GM18861 (cell line): ENCODE data around the gene CISD3.

ENCODE experiments used
- ATAC-seq: cut with Tn5 transposase; IDR thresholded peaks from one replicate; pipeline ENCODE4 v1.9.1; 2021; ENCODE audit not compliant: unreplicated experiment

The CISD3 gene

DNA sequence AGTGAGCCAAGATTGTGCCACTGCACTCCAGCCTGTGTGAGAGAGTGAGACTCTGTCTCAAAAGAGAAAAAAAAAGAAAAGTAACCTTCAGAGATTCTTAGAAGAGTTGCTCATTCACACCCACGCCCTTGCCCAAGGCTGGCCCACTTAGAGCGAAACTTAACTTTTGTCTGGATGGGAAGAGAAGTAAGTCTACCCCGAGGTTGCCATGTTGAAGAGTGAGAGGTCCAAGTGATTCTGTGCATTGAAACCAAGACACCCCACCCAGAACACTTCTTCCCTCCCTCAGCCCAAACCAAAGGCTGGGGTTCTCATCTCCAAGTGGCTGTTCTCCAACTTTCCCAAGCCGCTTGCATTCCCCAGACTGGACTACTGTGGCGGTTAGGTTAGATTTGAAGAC lies 2.4 kb upstream of the CISD3 start:
- no peak for ATAC-seq

DNA sequence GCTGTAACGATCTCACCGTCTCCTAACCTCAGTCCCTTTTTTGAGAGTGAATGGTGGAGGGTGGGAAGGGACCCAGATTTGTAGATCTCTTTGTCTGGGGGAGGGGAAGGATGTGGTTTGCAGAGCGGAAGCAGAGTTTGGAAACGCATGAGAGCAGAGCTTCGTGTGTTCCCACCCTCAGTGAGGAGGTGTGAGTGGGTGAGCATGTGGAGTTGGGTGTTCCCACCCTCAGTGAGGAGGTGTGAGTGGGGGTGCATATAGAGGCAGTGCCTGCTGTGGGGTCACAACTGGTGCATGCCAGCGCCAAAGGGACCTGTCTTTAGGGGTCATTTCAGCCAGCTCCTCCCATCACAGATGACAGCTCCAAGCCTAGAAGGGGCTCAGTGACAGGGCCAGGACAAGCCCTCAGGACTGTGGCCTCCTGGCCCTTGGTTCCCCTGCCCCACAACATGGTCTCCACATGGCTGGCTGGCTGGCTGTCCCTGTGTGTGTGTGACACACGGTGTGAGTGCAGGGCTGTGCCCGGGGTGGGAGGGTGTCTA lies 1.8 kb upstream of the CISD3 start:
- no peak for ATAC-seq

DNA sequence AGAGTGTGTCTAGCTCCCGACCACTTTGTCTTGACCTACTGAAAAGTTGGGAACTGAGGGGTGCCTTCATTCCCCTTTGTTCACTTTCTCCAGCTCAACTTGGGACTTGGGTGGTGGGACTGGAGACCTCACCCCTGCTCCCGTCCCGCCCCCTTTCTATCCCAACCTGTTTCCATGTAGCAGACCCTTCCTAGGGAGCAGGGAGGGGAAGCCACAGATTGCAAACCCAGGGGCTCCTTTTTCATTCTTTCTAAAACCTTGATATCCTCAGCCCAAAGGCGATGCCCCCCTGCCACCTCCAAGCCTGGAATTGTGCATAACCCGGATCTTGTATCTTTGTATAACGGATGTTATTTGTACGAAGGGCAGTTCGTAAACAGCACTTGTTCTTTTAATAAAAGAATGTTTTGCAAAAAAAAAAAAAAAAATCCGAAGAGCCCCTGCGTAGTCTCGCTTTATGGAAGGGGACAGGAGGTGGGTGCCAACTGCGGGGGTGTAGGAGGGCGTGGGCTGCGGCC lies 714 bp upstream of the CISD3 start:
- ATAC-seq: no peak

DNA sequence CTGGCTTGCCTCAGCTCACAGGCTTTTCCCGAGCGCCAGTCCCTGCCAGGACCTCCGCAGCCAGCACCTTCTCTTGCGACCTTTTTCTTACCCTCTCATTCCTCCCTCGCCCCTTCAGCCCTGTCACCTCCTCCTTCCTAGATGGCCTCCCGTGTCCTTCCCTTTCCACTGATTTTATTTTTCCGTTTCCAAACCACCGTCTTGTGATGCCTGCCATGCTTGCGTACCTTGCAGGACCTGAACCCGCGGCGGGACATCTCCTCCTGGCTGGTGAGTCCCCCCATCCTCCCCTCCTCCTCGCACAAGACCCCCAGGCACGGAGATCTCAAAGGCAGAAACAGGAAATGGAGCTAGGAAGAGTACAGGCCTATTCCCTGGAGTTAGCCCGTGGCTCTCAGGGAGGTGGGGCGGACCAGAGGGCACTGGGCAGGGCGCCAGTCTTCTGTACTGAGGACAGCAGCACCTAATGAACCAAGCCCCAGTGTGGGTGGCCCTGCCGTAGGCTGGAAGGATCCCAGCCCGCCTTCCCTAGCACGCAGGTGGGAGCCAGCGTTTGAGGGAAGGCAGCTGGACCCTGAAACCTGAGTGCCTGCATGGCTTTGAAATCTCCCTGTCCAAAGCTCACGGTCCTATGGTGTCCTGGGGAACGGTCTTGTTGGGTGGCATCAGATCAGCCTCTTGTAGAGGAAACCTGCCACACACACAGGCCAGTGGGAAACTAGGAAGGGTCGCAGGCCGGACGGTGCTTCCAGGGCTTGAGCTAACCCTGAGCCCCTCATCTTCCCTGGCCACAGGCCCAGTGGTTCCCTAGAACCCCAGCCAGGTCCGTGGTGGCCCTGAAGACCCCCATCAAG lies 612 bp downstream of the CISD3 start:
- no peak for ATAC-seq

DNA sequence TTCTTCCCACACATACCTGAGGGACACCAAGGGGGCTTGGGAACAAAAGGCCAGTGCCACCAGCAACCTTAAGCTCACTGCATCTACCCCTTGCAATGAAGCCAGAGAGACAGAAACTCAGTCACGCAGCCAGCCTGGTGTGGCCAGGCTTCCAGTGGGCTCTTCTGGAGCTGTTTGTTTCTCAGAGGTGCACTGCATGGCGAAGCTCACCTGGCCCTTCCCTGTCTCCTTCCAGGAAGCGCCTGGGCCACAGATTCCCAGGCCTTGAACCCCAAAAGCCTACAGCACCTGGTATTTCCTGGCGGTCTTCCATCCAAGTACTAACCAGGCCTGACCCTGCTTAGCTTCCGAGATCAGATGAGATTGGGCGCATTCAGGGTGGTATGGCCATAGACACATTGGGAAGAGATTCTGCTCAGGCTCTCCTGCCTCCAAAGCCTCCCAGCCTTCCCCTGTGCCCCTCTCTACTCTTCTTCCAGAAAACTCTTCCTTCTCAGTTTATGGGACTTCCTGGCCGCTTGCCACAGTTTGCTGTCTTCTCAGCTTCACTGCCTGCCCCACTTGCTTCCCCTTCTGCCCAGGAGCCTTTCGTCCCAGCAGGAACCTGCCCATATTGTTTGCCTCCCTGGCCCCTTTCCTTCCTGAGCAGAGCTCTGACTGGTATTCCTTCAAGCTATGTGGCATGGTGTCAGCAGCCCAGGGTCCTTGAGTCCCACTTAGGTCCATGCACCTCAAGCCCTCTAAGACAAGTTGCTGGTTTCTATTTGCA lies 1.6 kb downstream of the CISD3 start:
- ATAC-seq: no peak

DNA sequence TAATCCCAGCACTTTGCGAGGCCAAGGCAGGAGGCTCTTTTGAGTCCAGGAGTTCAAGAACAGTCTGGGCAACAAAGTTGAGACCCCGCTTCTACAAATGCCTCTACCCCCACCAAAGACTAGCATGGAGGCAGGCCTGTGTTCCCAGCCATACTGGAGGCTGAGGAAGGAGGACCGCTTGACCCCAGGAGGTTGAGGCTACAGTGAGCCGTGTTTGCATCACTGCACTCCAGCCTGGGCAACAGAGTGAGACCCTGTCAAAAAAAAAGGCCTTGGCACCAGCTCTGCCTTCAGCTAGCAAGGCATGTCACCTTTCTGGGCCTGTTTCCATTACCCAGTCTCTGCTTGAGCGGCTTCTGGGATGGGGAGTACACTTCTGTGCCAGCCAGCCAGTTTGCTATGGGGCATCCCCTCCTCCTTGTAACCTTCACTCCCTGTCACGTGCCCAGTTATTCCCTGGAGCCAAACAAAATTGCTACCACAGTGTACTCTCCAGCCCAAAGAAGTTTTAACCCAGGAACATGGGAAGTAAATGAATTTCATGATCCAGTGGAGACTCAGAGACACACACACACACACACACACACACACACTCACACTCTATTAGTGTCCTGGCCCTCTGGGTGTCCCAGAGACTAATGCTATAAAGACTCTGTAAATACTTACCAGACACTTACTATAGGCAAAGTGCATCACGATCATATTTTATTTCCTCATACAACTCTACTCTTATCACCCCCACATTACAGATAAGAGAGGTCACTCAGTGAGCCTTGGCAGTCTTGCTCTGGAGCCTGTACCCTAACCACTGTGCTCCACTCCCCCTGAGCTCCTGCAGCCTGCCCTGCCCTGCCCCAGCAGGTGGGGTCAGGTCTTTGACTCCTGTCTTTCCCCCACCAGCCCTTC lies 2.5 kb downstream of the CISD3 start:
- ATAC-seq: no peak

DNA sequence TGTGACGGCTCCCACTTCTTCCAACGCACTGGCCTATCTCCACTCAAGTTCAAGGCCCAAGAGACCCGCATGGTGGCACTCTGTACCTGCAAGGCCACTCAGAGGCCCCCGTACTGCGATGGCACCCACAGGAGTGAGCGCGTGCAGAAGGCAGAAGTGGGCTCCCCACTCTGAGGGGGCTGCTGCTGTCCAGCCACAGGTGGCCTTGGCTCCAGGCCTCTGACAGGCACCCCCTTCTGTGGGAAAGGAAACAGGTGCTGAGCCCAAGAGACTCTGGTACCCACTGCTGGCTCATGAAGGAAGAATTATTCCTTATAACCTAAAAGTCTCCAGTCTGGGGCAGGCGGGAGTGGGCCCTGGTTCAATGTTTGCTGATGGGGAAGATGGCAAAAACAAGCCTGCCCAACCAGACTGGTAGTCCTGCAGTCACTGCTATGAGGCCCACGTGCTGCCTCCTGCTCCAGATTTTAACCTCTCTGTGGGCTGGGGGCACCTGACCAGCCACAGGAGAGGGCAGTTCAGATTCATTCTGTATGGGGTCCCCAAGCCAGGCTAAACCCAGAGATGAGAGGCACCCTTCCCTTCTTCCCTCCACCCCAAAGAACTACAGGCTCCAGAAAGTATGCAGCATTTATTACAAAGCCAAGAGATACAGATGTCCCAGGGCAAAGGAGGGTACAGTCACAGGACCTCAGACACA lies 3.3 kb downstream of the CISD3 start:
- ATAC-seq: no peak

DNA sequence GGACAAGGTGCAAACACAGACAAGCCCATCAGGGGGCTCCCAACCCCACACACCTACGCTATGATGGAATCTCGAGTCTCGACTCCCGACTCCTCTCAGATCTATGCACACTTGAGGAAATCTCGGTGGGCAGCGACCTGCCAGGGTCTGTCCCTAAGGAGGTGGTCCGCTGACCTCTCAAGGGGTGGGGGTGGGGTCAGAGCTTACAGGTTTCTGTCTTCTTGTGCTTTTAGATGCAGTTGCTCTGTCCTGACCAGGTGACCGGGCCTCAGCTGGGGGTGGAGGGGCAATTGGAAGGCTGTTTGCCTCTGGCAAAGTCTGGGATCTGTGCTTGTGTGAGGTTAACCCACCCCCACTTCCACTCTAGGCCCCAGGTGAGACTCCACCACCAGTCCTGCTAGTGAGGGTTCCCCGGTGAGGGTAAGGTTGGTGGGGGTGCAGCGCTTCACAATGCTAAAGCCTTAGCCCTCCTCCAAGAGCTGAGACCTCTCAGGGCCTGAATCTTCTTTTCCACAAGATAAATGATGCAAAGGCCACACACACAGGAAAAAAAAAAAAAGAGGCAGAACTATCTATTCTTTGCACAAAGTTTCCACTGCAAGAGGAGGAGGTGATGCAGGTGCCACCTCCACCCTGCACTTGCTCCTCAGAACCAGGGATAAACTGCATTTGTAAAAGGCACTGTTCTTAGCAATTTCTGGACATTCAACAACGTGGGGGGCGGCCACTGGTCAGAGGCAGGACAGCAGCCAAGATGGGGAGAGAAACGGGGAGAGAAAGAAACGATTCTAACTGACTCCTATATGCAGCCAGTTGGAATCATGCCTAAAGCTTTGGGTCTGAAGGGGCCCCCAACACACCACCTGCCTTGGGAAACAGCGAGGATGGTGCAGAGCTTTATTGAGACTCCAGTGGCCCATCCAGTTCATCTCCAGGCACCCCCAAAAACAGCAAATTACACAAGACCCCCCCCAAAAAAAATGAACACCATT lies 4.1 kb downstream of the CISD3 start:
- ATAC-seq: no peak

DNA sequence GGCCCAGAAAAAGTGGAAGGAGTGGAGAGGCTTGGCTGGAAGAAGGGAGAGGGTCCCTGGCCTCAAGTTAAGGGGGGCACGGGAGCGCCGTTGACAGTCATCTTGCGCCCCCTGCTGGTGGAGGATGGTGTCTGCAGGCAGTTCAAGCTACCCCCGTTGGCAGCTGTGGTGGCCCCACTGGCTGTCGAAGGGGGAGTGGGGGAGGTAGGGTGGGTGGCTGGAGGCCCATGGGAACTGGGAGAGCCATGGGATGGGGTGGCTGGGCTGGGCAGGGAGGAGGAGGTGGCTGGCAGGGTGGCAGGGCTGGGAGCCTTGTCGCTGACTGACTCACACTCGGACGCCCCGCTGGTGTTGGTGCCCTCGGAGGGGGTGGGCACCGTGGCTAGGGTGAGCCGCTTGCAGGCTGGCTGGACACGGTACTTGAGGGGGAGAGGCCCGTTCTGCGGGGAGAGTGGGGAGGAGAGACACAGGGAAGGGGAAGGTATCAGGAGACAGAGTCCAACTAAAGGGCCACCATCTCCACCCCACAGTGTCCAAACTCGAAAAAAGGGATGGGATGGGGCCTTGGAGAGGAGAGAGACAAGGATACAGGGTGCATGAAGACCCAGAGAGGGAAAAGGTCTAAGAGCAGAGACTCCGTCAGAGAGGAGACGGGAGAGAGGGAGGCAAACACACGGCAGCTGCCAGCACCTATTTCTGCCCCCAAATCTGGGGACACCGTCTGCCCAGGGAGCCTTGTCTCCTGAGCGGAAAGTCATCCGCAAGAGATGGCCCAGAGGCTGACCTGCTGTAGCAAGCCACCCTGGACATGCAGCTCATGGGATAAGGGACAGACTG lies 5.2 kb downstream of the CISD3 start:
- no peak for ATAC-seq

DNA sequence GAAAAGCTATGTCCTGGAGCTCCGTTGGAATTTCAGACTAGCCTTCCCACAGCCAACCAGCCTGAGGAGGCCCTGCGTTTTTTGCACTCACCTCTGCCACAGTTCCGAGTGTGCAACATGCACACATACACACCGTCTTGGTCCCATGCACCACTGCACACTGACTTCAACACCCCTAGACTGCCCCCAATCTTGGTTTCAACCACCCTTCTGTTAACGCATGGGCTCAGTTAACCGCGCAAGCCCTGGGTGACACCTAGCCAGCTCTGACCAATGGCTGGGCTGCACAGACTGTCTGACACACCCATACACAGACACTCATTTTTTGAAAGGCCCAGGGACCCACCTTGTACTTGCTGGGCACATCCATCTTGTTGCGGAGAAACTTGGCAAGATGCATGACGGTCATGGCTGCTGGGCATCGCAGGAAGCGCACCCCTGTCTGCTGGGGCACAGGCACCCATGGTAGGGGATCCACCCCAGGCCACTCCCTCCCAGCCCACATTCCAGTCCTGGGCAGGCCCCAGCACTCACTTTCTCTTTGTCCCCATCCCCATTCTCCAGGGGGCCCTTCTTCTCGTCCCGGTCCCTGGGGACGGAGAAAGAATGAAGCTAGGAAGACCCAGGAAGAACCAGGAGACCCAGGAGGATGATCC lies 8.0 kb downstream of the CISD3 start:
- ATAC-seq: no peak

DNA sequence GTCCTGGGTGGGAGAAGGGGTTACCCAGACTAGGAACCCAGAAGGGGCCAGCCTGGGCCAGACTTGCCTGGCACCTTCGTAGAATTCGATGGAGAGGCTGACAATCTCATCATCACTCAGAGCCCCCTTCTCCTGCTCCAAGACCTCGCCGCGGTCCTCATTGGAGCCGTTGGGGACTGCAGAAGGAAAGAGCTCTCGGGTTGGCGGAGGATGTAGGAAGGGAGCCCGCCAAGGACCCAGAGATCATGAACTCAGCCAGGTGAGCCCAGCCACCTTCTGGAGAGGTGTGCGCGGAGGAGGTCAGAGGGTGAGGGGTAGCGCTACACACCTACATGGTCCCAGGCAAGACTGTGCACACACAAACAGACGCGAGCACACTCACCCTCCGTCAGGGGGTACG lies 8.5 kb downstream of the CISD3 start:
- ATAC-seq: no peak

DNA sequence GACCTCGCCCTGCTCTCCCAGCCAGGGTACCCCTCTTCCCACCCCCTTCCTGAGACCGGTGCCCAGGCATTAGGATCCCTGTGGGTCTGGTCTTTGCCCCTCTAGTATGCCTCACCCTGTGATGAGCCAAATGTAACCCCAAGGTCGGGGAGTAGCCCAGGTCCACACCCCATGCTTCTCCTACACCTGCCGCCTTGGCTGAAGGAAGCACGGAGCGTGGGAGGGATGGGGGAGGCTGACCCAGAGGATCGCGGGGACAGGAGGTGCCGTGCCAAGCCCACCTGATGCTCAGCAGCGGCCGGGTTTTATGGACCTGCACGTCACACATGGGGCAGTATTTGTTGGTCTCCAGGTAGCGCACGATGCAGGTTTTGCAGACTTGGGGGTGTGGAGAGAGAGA lies 9.2 kb downstream of the CISD3 start:
- ATAC-seq: no peak

DNA sequence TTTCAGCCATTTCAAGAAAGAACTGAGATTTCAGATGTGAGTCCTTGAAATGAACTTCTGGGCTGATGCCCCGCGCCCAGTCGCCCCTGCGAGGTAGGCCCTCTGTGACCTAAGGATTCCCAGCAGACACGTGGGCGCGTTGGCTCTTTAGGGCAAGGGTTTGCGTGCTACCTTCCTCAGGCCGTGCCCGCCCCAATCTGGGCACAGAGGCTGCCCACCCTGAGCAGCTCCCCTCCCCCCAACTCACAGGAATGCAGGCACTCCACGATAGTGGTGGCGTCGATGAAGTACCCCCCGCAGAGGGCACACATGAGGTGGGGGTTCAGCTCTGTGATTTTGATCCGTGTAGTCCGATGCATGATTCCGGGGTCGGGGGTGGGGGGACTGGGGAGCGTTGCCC lies 9.9 kb downstream of the CISD3 start:
- no peak for ATAC-seq

DNA sequence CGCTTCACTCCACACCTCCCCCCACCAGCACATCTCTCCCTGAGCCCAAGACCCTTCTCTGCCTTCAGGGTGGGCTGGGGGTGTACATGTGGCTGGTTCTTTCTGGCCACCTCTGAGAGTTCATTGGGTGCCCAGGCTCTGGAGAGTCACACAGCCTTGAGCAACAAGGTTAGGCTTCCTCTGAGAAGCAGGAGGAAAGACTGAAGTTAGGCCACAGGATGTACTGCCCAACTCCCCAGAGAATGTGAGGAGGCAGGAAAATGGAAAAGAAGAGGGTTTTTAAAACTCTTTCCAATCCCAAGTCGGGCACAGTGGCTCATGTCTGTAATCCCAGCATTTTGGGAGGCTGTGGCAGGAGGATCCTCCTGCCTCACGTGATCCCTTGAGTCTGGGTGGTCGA lies 10.7 kb downstream of the CISD3 start:
- no peak for ATAC-seq

DNA sequence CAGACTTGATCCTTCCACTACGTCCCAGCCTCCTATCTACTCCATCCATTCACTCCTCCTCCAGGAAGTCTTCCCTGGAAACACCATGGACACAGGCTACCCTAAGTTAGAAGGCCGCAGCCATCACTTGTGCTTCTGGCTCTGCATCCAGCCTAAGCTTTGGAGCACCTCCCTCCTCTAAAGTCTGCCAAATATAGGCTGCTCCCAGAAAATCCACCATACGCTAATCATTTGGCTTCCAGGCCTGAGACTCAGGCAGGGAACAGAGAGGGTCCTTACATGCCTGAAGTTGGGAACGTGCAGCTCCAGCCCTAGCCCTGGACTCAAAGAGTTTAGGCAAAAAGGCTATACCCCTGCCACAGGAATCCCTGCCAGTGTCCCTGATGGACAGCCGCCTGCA lies 11.3 kb downstream of the CISD3 start:
- no peak for ATAC-seq

DNA sequence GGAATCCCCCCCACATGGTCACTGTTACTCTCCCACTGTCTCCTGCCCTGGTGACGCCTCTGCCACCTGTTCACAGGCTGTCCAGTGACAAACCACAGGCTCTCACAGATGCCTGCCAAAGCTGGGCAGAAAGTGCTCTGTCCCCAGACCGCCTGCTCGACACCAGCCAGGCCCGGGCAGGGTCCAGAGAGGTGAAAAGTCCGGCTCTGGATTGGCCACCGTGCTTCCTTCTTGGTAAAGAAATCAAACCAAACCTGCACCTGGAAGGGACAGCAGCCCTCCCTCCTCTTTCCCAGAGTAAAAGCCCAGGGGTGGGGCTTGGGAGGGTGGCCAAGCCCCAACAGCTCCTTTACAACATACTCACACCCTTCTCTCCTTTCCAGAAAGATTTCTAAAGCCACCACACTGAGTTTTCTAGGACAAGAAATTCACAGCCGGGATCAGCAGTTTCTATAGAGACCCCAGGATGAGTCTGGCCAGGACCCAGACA lies 11.8 kb downstream of the CISD3 start:
- ATAC-seq: no peak
